Measurements from ENCODE around the gene MADD.

Gene MADD

GRCh38 chr11:47327025-47327424 lies 57.1 kb downstream of the MADD start:
- Histone ChIP-seq H2AFZ (ENCODE audit: insufficient read depth, low read length, poor library complexity) (no peak overlapping the region), H2BK5ac (ENCODE audit: low read depth, low read length, poor library complexity) (no peak overlapping the region), H3K9ac (ENCODE audit: low read length) (no peak overlapping the region), H3K4me3 (ENCODE audit: low read depth, low read length) (no peak overlapping the region), H3K4ac (ENCODE audit: low read depth, low read length) (no peak overlapping the region), H3K18ac (ENCODE audit: low read length) (no peak overlapping the region), H3K4me2 (ENCODE audit: low read length) (no peak overlapping the region), H4K91ac (ENCODE audit: low read depth, low read length) (no peak overlapping the region), H4K8ac (ENCODE audit: low read depth, low read length) (no peak overlapping the region), H3K4me1 (ENCODE audit: control insufficient read depth in 1 of 2, insufficient read depth in 2 of 2, low read length in 2 of 2) (no peaks in the 10 kb centered on the region), H2BK120ac (ENCODE audit: insufficient read depth, low read length, poor library complexity) (no peak overlapping the region), H3K79me1 (ENCODE audit: low read length) (no peaks in the 10 kb centered on the region), H4K12ac (ENCODE audit: low read depth, low read length) (no peak overlapping the region), H3K27me3 (ENCODE audit: insufficient read depth, low read length) (no peaks in the 10 kb centered on the region), H2AK5ac (ENCODE audit: low read length) (no peak overlapping the region), H3K36me3 (ENCODE audit: control insufficient read depth in 1 of 2, insufficient read depth in 2 of 2, low read length in 2 of 2) (peaks cover 51 to 54% of the 10 kb centered on the region in 2 experiments), H2BK12ac (ENCODE audit: low read length) (no peak overlapping the region), H3K23ac (ENCODE audit: low read length) (no peak overlapping the region), H3K79me2 (ENCODE audit: control insufficient read depth, insufficient read depth, low read length, poor library complexity) (no peaks in the 10 kb centered on the region), H3K14ac (ENCODE audit: low read length) (no peak overlapping the region), H3K27ac (ENCODE audit: low read depth, low read length) (no peak overlapping the region), H3K9me3 (ENCODE audit: insufficient read depth, low read depth, low read length) (no peaks in the 10 kb centered on the region)
- no CpG with 5 or more reads among the region's 13 CpGs for WGBS (ENCODE audit: extremely low coverage, insufficient coverage, insufficient read length)
- DNase-seq, result no peak

GRCh38 chr11:47327949-47328348 lies 58.0 kb downstream of the MADD start:
- H3K4me1 ChIP-seq (ENCODE audit: control insufficient read depth in 1 of 2, insufficient read depth in 2 of 2, low read length in 2 of 2), result no peaks in the 10 kb centered on the region
- H3K27ac ChIP-seq (ENCODE audit: low read depth, low read length), result no peak overlapping the region
- H3K9me3 ChIP-seq (ENCODE audit: insufficient read depth, low read depth, low read length), result no peaks in the 10 kb centered on the region
- no peak overlapping the region for H4K91ac ChIP-seq (ENCODE audit: low read depth, low read length)
- no peak overlapping the region for H3K4ac ChIP-seq (ENCODE audit: low read depth, low read length)
- no peaks in the 10 kb centered on the region for H3K79me2 ChIP-seq (ENCODE audit: control insufficient read depth, insufficient read depth, low read length, poor library complexity)
- no peak overlapping the region for H3K14ac ChIP-seq (ENCODE audit: low read length)
- no peak overlapping the region for H3K18ac ChIP-seq (ENCODE audit: low read length)
- no peak overlapping the region for H3K9ac ChIP-seq (ENCODE audit: low read length)
- H3K4me2 ChIP-seq (ENCODE audit: low read length), result no peak overlapping the region
- H4K12ac ChIP-seq (ENCODE audit: low read depth, low read length), result no peak overlapping the region
- peaks cover 51 to 54% of the 10 kb centered on the region in 2 experiments for H3K36me3 ChIP-seq (ENCODE audit: control insufficient read depth in 1 of 2, insufficient read depth in 2 of 2, low read length in 2 of 2)
- H3K4me3 ChIP-seq (ENCODE audit: low read depth, low read length), result no peak overlapping the region
- no peak overlapping the region for H4K8ac ChIP-seq (ENCODE audit: low read depth, low read length)
- no peak overlapping the region for H2BK120ac ChIP-seq (ENCODE audit: insufficient read depth, low read length, poor library complexity)
- H3K23ac ChIP-seq (ENCODE audit: low read length), result no peak overlapping the region
- no peak overlapping the region for H2AFZ ChIP-seq (ENCODE audit: insufficient read depth, low read length, poor library complexity)
- no peak for DNase-seq
- H3K79me1 ChIP-seq (ENCODE audit: low read length), result no peaks in the 10 kb centered on the region
- no peak overlapping the region for H2BK12ac ChIP-seq (ENCODE audit: low read length)
- no CpG with 5 or more reads among the region's 5 CpGs for WGBS (ENCODE audit: extremely low coverage, insufficient coverage, insufficient read length)
- no peaks in the 10 kb centered on the region for H3K27me3 ChIP-seq (ENCODE audit: insufficient read depth, low read length)
- no peak overlapping the region for H2AK5ac ChIP-seq (ENCODE audit: low read length)
- H2BK5ac ChIP-seq (ENCODE audit: low read depth, low read length, poor library complexity), result no peak overlapping the region

DNA sequence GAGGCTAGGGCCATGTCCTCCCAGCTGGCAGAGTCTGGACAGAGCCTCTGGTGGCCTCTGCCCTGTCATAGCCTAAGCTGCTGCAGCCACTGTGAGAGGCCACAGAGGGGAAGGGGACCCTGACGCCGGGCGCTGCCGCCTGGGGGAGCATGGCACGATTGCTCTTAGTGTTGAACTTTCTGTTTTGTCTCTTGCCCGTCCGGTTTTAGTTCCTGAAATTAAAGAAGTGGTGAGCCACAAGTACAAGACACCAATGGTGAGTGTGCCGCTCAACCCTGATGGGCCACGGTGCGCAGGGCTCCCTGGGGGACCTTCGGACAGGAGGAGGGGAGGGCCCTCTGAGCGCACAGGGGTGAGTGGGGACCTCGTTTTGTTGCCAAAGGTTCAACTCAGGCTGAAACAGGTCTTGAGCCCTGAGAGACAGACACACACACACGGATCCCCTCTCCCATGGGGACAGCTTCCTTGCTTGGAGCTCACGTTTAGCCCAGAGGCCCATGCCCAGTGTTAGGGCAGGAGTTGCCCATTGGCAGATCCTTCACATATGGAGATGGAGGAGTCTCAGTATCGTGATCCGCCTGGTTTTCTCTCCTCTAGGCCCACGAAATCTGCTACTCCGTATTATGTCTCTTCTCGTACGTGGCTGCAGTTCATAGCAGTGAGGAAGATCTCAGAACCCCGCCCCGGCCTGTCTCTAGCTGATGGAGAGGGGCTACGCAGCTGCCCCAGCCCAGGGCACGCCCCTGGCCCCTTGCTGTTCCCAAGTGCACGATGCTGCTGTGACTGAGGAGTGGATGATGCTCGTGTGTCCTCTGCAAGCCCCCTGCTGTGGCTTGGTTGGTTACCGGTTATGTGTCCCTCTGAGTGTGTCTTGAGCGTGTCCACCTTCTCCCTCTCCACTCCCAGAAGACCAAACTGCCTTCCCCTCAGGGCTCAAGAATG lies 58.8 kb downstream of the MADD start:
- Histone ChIP-seq H3K4me3 (ENCODE audit: low read depth, low read length) (no peak overlapping the region), H3K23ac (ENCODE audit: low read length) (no peak overlapping the region), H2AFZ (ENCODE audit: insufficient read depth, low read length, poor library complexity) (no peak overlapping the region), H4K8ac (ENCODE audit: low read depth, low read length) (no peak overlapping the region), H2BK12ac (ENCODE audit: low read length) (no peak overlapping the region), H3K4me2 (ENCODE audit: low read length) (no peak overlapping the region), H2BK120ac (ENCODE audit: insufficient read depth, low read length, poor library complexity) (no peak overlapping the region), H3K4me1 (ENCODE audit: control insufficient read depth in 1 of 2, insufficient read depth in 2 of 2, low read length in 2 of 2) (no peaks in the 10 kb centered on the region), H3K4ac (ENCODE audit: low read depth, low read length) (no peak overlapping the region), H3K18ac (ENCODE audit: low read length) (no peak overlapping the region), H3K36me3 (ENCODE audit: control insufficient read depth in 1 of 2, insufficient read depth in 2 of 2, low read length in 2 of 2) (peaks cover 48 to 52% of the 10 kb centered on the region in 2 experiments), H2AK5ac (ENCODE audit: low read length) (no peak overlapping the region), H3K27me3 (ENCODE audit: insufficient read depth, low read length) (no peaks in the 10 kb centered on the region), H4K12ac (ENCODE audit: low read depth, low read length) (no peak overlapping the region), H3K9ac (ENCODE audit: low read length) (no peak overlapping the region), H2BK5ac (ENCODE audit: low read depth, low read length, poor library complexity) (no peak overlapping the region), H3K27ac (ENCODE audit: low read depth, low read length) (no peak overlapping the region), H3K14ac (ENCODE audit: low read length) (no peak overlapping the region), H3K79me2 (ENCODE audit: control insufficient read depth, insufficient read depth, low read length, poor library complexity) (no peaks in the 10 kb centered on the region), H4K91ac (ENCODE audit: low read depth, low read length) (no peak overlapping the region), H3K9me3 (ENCODE audit: insufficient read depth, low read depth, low read length) (no peaks in the 10 kb centered on the region), H3K79me1 (ENCODE audit: low read length) (no peaks in the 10 kb centered on the region)
- DNase-seq, result no peak
- no CpG with 5 or more reads among the region's 29 CpGs for WGBS (ENCODE audit: extremely low coverage, insufficient coverage, insufficient read length)

DNA sequence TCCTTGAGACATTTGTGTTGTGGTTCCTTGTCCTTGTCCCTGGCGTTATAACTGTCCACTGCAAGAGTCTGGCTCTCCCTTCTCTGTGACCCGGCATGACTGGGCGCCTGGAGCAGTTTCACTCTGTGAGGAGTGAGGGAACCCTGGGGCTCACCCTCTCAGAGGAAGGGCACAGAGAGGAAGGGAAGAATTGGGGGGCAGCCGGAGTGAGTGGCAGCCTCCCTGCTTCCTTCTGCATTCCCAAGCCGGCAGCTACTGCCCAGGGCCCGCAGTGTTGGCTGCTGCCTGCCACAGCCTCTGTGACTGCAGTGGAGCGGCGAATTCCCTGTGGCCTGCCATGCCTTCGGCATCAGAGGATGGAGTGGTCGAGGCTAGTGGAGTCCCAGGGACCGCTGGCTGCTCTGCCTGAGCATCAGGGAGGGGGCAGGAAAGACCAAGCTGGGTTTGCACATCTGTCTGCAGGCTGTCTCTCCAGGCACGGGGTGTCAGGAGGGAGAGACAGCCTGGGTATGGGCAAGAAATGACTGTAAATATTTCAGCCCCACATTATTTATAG lies 59.6 kb downstream of the MADD start:
- H3K4me3 ChIP-seq (ENCODE audit: low read depth, low read length), result no peak overlapping the region
- no peak overlapping the region for H3K23ac ChIP-seq (ENCODE audit: low read length)
- no peak overlapping the region for H2BK12ac ChIP-seq (ENCODE audit: low read length)
- H3K27me3 ChIP-seq (ENCODE audit: insufficient read depth, low read length), result no peaks in the 10 kb centered on the region
- H3K14ac ChIP-seq (ENCODE audit: low read length), result no peak overlapping the region
- WGBS (ENCODE audit: extremely low coverage, insufficient coverage, insufficient read length), result no CpG with 5 or more reads among the region's 12 CpGs
- H3K9me3 ChIP-seq (ENCODE audit: insufficient read depth, low read depth, low read length), result no peaks in the 10 kb centered on the region
- H3K18ac ChIP-seq (ENCODE audit: low read length), result no peak overlapping the region
- H4K12ac ChIP-seq (ENCODE audit: low read depth, low read length), result no peak overlapping the region
- no peak overlapping the region for H3K9ac ChIP-seq (ENCODE audit: low read length)
- H3K36me3 ChIP-seq (ENCODE audit: control insufficient read depth in 1 of 2, insufficient read depth in 2 of 2, low read length in 2 of 2), result peaks cover 48 to 52% of the 10 kb centered on the region in 2 experiments
- H3K79me2 ChIP-seq (ENCODE audit: control insufficient read depth, insufficient read depth, low read length, poor library complexity), result no peaks in the 10 kb centered on the region
- no peak overlapping the region for H4K91ac ChIP-seq (ENCODE audit: low read depth, low read length)
- H3K4me1 ChIP-seq (ENCODE audit: control insufficient read depth in 1 of 2, insufficient read depth in 2 of 2, low read length in 2 of 2), result no peaks in the 10 kb centered on the region
- no peak overlapping the region for H2BK5ac ChIP-seq (ENCODE audit: low read depth, low read length, poor library complexity)
- H2BK120ac ChIP-seq (ENCODE audit: insufficient read depth, low read length, poor library complexity), result no peak overlapping the region
- no peak overlapping the region for H3K27ac ChIP-seq (ENCODE audit: low read depth, low read length)
- no peak overlapping the region for H3K4me2 ChIP-seq (ENCODE audit: low read length)
- no peak overlapping the region for H4K8ac ChIP-seq (ENCODE audit: low read depth, low read length)
- no peak overlapping the region for H2AFZ ChIP-seq (ENCODE audit: insufficient read depth, low read length, poor library complexity)
- no peak overlapping the region for H2AK5ac ChIP-seq (ENCODE audit: low read length)
- no peak overlapping the region for H3K4ac ChIP-seq (ENCODE audit: low read depth, low read length)
- no peaks in the 10 kb centered on the region for H3K79me1 ChIP-seq (ENCODE audit: low read length)
- DNase-seq, result no peak

Data from trophoblast cell (in vitro differentiated cells and primary cell).